IgD-negative memory B cell (primary cell): ENCODE measurements around the gene MAPK8. TPM values are rescaled to one million over a fixed set of nuclear protein-coding genes. Genes with fewer than 3 reads are reported as not detected.

ENCODE experiments used
- H3K27ac Mint-ChIP-seq, 3 donors: one replicate each; pipeline ENCODE4 v1.8.0; 2020 to 2022; ENCODE audit warnings: mild to moderate bottlenecking in 3 of 3, mixed read lengths in 3 of 3, moderate library complexity in 1 of 3
- H3K27me3 Mint-ChIP-seq: one replicate; pipeline ENCODE4 v1.8.0; 2021; ENCODE audit warnings: mixed read lengths
- H3K36me3 Mint-ChIP-seq: one replicate; pipeline ENCODE4 v1.8.0; 2020; ENCODE audit warnings: mild to moderate bottlenecking, mixed read lengths
- H3K4me1 Mint-ChIP-seq, 3 donors: one replicate each; pipeline ENCODE4 v1.8.0; 2020 to 2022; ENCODE audit warnings: mixed read lengths in 3 of 3, mild to moderate bottlenecking in 1 of 3
- H3K4me3 Mint-ChIP-seq, 4 donors: one replicate each; pipeline ENCODE4 v1.8.0; 2020 to 2022; ENCODE audit warnings: mild to moderate bottlenecking in 4 of 4, mixed read lengths in 4 of 4, moderate library complexity in 3 of 4
- H3K9me3 Mint-ChIP-seq, 3 donors: one replicate each; pipeline ENCODE4 v1.8.0; 2020 to 2021; ENCODE audit warnings: mixed read lengths in 3 of 3, mild to moderate bottlenecking in 1 of 3
- polyA plus RNA-seq: library from polyadenylated mRNA; unstranded; fragments of 300-500 nt; fragmentation: Illumina TruSeq; gene quantifications from one replicate; pipeline ENCODE4 v1.2.3, GENCODE V29; 2021

Gene MAPK8
- polyA plus RNA-seq, 1 donor from 2014 or later, result 9.3 TPM

- Mint-ChIP-seq H3K27me3 (peaks cover 1% of the 10 kb centered on the region), H3K4me3 (peak overlapping the region; percentile 80 to 90 (median 84)), H3K27ac (peak overlapping the region; percentile 57 to 88 (median 68)), H3K4me1 (peaks cover 7 to 20% (median 15%) of the 10 kb centered on the region in 3 donors), H3K36me3 (no peaks in the 10 kb centered on the region), H3K9me3 (no peaks in the 10 kb centered on the region)
Observed at GRCh38 chr10:48305905-48306264, 592 bp upstream of the MAPK8 start.

DNA sequence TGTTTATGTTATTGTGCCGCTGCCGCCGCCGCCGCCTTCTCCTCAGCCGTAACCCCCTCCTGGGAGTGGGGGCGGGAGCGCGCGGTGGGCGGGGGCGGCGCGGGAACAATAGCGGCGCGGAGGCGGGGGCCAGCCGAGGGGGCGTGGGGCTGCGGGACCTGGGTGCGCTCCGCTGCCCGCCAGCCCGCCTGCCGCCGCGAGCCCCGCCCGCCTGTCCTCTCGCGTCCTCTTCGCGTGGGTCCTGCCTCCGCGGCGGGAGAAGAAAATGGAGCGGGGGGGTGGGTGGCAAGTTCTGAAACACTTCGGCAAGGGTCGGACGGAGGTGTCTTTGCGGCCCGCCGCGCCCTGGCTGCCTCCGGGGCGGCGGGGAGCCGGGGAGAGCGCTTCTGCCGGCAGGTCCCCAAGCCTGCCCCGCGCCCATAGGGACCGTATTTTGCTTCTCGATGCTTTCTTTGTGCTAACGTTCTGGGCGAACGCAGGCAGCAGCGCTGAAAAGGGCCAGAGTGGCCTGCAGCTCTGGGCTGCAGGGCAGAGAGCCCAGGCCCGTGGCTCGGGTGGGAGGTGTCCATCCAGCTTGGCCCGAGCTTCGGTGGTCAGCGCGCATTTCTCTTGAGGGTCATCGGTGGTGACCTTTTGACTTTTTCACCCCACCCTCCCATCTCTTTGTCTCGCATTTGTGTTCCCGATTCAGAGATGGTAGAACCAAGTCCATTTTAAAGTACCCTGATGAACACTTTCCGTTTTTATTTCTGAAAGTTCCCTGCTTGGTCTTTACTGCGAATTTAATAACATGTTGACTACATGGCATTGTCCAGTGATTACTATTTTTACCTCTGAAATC is 613 bp downstream of the MAPK8 start:
- Mint-ChIP-seq H3K27me3 (no peaks in the 10 kb centered on the region), H3K9me3 (no peaks in the 10 kb centered on the region), H3K27ac (peak overlapping the region; percentile 72 to 92 (median 88)), H3K4me3 (peak overlapping the region; percentile 80 to 95 (median 86)), H3K4me1 (peaks cover 4 to 20% (median 15%) of the 10 kb centered on the region in 3 donors), H3K36me3 (no peaks in the 10 kb centered on the region)

DNA sequence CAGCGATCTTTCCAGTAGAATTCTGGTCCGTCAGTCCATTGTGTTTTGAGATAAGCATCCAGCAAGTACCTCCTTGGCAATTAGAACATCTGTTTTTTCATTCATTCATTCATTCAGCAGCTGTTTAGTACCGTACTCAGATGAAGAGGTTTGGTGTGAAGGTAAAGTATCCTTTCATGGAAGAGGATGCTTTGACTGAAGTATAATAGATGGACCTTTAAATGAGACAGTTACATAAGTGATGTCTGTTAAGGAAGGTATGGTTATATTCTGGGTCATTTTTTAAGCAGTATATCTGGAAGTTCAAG is 1.2 kb downstream of the MAPK8 start:
- peak overlapping the region; percentile 64 to 95 (median 85) for H3K4me3 Mint-ChIP-seq
- H3K27ac Mint-ChIP-seq, result peak overlapping the region; percentile 71 to 92 (median 72)
- no peaks in the 10 kb centered on the region for H3K27me3 Mint-ChIP-seq
- H3K36me3 Mint-ChIP-seq, result no peaks in the 10 kb centered on the region
- H3K4me1 Mint-ChIP-seq, result peaks cover 4 to 23% (median 15%) of the 10 kb centered on the region in 3 donors
- H3K9me3 Mint-ChIP-seq, result no peaks in the 10 kb centered on the region

GRCh38 chr10:48309711-48310226 is 3.3 kb downstream of the MAPK8 start:
- Mint-ChIP-seq H3K27ac (peak overlapping the region in 1 of 3 donors; percentile 51), H3K36me3 (no peaks in the 10 kb centered on the region), H3K4me3 (peak overlapping the region in 1 of 4 donors; percentile 81), H3K9me3 (no peaks in the 10 kb centered on the region), H3K27me3 (no peaks in the 10 kb centered on the region), H3K4me1 (peaks cover 4 to 23% (median 19%) of the 10 kb centered on the region in 3 donors)

GRCh38 chr10:48314107-48314506 is 7.6 kb downstream of the MAPK8 start:
- H3K4me1 Mint-ChIP-seq, result peaks cover 0 to 16% (median 13%) of the 10 kb centered on the region in 3 donors
- no peaks in the 10 kb centered on the region for H3K36me3 Mint-ChIP-seq
- no peaks in the 10 kb centered on the region for H3K9me3 Mint-ChIP-seq
- H3K4me3 Mint-ChIP-seq, result no peak overlapping the region
- no peaks in the 10 kb centered on the region for H3K27me3 Mint-ChIP-seq
- no peak overlapping the region for H3K27ac Mint-ChIP-seq

DNA sequence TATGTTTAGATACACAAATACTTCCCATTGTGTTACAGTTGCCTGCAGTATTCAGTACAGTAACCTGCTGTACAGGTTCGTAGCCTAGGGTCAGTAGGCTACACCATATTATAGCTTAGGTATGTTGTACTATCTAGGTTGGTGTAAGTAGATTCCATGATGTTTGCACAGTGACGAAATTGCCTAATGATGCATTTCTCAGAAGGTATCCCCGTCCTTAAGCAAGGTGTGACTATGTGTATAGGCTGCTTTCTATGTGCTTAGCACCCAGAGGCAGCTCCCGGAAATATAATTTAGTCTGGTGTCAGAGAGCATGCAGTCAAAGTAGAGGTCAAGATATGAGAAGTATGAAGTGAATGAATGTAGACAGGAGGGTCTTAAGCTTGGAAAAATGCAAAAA is 9.8 kb downstream of the MAPK8 start:
- no peaks in the 10 kb centered on the region for H3K27me3 Mint-ChIP-seq

DNA sequence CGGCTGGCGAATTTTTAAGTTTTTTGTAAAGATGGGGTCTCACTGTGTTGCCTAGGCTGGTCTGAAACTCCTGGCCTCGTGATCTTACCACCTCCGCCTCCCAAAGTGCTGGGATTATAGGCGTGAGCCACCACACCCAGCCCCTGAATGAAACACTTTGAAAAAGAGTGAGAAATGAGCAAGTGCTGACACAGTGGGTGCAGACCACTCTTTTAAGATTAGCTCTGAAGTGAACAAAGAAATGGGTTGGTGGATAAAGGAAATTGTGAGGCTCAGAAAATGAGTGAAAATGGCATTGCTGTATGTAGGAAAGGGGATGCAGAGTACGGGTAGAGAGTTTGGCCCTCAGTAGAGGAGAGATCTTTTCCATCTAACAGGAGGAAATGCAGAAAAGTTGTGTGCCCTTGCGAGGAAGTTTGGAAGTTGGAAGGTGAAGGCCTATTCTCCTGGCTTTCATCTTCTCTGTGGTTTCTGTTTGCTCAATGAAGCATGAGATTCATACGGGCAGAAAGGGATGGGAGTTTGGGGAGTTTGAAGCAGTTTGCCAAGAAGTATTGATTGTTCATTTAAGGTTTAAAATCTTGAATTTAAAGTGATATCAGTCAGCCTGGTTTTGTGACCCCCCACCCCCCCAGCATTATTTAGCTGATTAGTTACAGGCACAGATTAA is 11.0 kb downstream of the MAPK8 start:
- Mint-ChIP-seq H3K4me3 (no peak overlapping the region), H3K4me1 (peaks cover 0 to 16% (median 9%) of the 10 kb centered on the region in 3 donors), H3K27me3 (no peaks in the 10 kb centered on the region), H3K9me3 (no peaks in the 10 kb centered on the region), H3K27ac (no peak overlapping the region), H3K36me3 (no peaks in the 10 kb centered on the region)

More for the DNA sequence above, 9.8 kb downstream of the MAPK8 start:
- Mint-ChIP-seq H3K9me3 (no peaks in the 10 kb centered on the region), H3K36me3 (no peaks in the 10 kb centered on the region), H3K4me1 (peaks cover 0 to 10% (median 6%) of the 10 kb centered on the region in 3 donors), H3K27ac (no peak overlapping the region), H3K4me3 (no peak overlapping the region)

- Mint-ChIP-seq H3K9me3 (no peaks in the 10 kb centered on the region), H3K27ac (no peak overlapping the region), H3K4me3 (no peak overlapping the region), H3K27me3 (no peaks in the 10 kb centered on the region), H3K4me1 (peaks cover 7 to 26% (median 17%) of the 10 kb centered on the region in 3 donors), H3K36me3 (peaks cover 3% of the 10 kb centered on the region)
Observed at GRCh38 chr10:48322017-48322416, 15.5 kb downstream of the MAPK8 start.

- H3K27ac Mint-ChIP-seq, result peak overlapping the region in 1 of 3 donors; percentile 30
- peaks cover 10 to 26% (median 22%) of the 10 kb centered on the region in 3 donors for H3K4me1 Mint-ChIP-seq
- no peak overlapping the region for H3K4me3 Mint-ChIP-seq
- no peaks in the 10 kb centered on the region for H3K9me3 Mint-ChIP-seq
- peaks cover 5% of the 10 kb centered on the region for H3K36me3 Mint-ChIP-seq
- H3K27me3 Mint-ChIP-seq, result no peaks in the 10 kb centered on the region
Observed at GRCh38 chr10:48324580-48324979, 18.1 kb downstream of the MAPK8 start.

DNA sequence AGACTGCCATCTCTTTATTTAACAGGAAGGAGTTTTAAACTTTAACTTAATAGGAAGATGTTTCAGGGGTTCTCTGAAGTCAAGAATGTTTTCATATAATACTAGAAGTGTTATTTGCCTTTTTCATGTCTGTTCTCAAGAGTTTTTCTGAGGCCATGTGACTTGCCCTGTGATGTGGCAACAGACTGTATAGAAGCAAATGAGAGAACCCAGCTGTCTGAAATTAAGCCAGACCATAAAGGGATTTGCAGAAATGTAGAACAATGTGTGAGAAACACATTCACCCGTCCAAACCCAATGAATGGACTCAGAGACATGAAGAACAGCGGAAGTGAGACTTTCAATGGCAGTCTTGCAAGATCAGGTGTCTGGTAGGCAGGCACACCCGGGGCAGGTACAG is 23.8 kb downstream of the MAPK8 start:
- Mint-ChIP-seq H3K4me1 (peaks cover 3 to 7% (median 6%) of the 10 kb centered on the region in 3 donors), H3K27me3 (no peaks in the 10 kb centered on the region), H3K36me3 (peaks cover 20% of the 10 kb centered on the region), H3K9me3 (peaks cover 0 to 5% (median 2%) of the 10 kb centered on the region in 3 donors), H3K4me3 (no peak overlapping the region), H3K27ac (no peak overlapping the region)

- Mint-ChIP-seq H3K4me1 (peaks cover 0 to 6% (median 3%) of the 10 kb centered on the region in 3 donors), H3K4me3 (peak overlapping the region in 1 of 4 donors; percentile 27)
Observed at GRCh38 chr10:48331436-48331835, 25.0 kb downstream of the MAPK8 start.

GRCh38 chr10:48332166-48332870 is 25.8 kb downstream of the MAPK8 start:
- peak overlapping the region in 1 of 4 donors; percentile 28 for H3K4me3 Mint-ChIP-seq

More at GRCh38 chr10:48331436-48331835, 25.0 kb downstream of the MAPK8 start:
- no peaks in the 10 kb centered on the region for H3K27me3 Mint-ChIP-seq
- H3K36me3 Mint-ChIP-seq, result peaks cover 20% of the 10 kb centered on the region
- no peak overlapping the region for H3K27ac Mint-ChIP-seq
- H3K9me3 Mint-ChIP-seq, result peaks cover 0 to 5% (median 2%) of the 10 kb centered on the region in 3 donors

GRCh38 chr10:48332871-48333216 is 26.4 kb downstream of the MAPK8 start:
- H3K27ac Mint-ChIP-seq, result no peak overlapping the region
- peaks cover 0 to 5% (median 2%) of the 10 kb centered on the region in 3 donors for H3K9me3 Mint-ChIP-seq
- no peaks in the 10 kb centered on the region for H3K27me3 Mint-ChIP-seq
- peaks cover 3 to 11% (median 8%) of the 10 kb centered on the region in 3 donors for H3K4me1 Mint-ChIP-seq
- H3K36me3 Mint-ChIP-seq, result peaks cover 20% of the 10 kb centered on the region
- no peak overlapping the region for H3K4me3 Mint-ChIP-seq

More at GRCh38 chr10:48332166-48332870, 25.8 kb downstream of the MAPK8 start:
- Mint-ChIP-seq H3K4me1 (peaks cover 3 to 9% (median 4%) of the 10 kb centered on the region in 3 donors), H3K9me3 (peaks cover 0 to 5% (median 2%) of the 10 kb centered on the region in 3 donors), H3K27me3 (no peaks in the 10 kb centered on the region), H3K36me3 (peaks cover 20% of the 10 kb centered on the region), H3K27ac (peak overlapping the region in 1 of 3 donors; percentile 4)

DNA sequence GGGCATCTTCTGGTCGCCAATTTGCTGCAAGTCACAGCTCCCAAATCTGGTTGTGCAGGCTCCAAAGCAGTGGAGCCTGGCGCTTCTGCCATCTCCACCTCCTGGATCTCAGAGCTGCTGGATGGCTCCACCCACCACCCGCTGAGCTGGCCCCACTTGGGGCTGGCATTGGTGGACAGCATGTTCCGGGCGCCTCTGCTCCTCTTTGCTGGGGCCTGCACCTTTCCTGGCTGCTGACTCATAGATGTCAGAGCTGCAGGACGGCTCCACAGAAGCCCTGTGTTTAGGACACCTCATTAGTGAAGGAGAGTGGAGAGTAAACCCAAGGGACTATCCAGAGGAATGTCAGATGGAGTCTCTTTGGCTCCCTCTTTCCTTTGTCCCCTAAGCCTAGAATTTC is 27.4 kb downstream of the MAPK8 start:
- Mint-ChIP-seq H3K9me3 (peaks cover 3 to 11% (median 4%) of the 10 kb centered on the region in 3 donors), H3K27me3 (no peaks in the 10 kb centered on the region), H3K27ac (peak overlapping the region in 1 of 3 donors; percentile 47), H3K4me1 (peaks cover 1 to 15% (median 12%) of the 10 kb centered on the region in 3 donors), H3K4me3 (no peak overlapping the region), H3K36me3 (peaks cover 18% of the 10 kb centered on the region)
